CD4-positive, alpha-beta T cell (primary cell): ENCODE data around the gene NINL. TPM values are rescaled to one million over a fixed set of nuclear protein-coding genes. Genes with fewer than 3 reads are reported as not detected.

Source experiments
- ATAC-seq: fragments of 200-7000 bp; cut with Tn5 transposase; one replicate; pipeline ENCODE4 v1.10.0; 2022; ENCODE audit warnings: mild to moderate bottlenecking; ENCODE audit not compliant: poor library complexity
- CTCF ChIA-PET: fragments of 350-600 bp; sonication (Branson Sonifier 250); formaldehyde crosslinking; loops from one replicate; lab custom pipeline; 2021; ENCODE audit warnings: antibody characterized with exemption, inconsistent platforms; lab: Charles Lee
- POLR2A ChIA-PET: fragments of 350-600 bp; sonication (Branson Sonifier 250); formaldehyde crosslinking; loops from one replicate; lab custom pipeline; 2021; ENCODE audit warnings: antibody characterized with exemption, inconsistent platforms; lab: Charles Lee
- DNase-seq, 14 experiments: peaks; one replicate each; pipeline ENCODE4 v3.0.0-alpha.2; 2013 to 2020; ENCODE audit warnings: mixed read lengths in 2 of 14
- H3K27ac ChIP-seq, 2 donors: one replicate each; pipeline versions ENCODE4 v1.5.1 to v1.7.0; 2013; ENCODE audit warnings: low read length in 2 of 2, low read depth in 1 of 2, mild to moderate bottlenecking in 1 of 2
- H3K27me3 ChIP-seq, 2 experiments: 1 replicate in 1 of 2; 2 replicates in 1 of 2; pipeline versions ENCODE4 v1.6.1 to v1.7.0; 2013; ENCODE audit warnings: low read length in 2 of 2, control low read depth in 1 of 2, mild to moderate bottlenecking in 1 of 2, moderate library complexity in 1 of 2; ENCODE audit not compliant: insufficient read depth in 2 of 2, control insufficient read depth in 1 of 2
- H3K36me3 ChIP-seq: one replicate; pipeline ENCODE4 v1.6.1; 2013; ENCODE audit warnings: low read length, control low read depth; ENCODE audit not compliant: insufficient read depth
- H3K4me1 ChIP-seq: one replicate; pipeline ENCODE4 v1.6.1; 2013; ENCODE audit warnings: low read length, control low read depth; ENCODE audit not compliant: insufficient read depth
- H3K4me3 ChIP-seq: one replicate; pipeline ENCODE4 v1.5.1; 2013; ENCODE audit warnings: mild to moderate bottlenecking, low read length, moderate library complexity
- H3K9me3 ChIP-seq, 2 experiments: 1 replicate in 1 of 2; 2 replicates in 1 of 2; pipeline versions ENCODE4 v1.6.1 to v1.7.0; 2013; ENCODE audit warnings: low read length in 2 of 2, mild to moderate bottlenecking in 2 of 2, control low read depth in 1 of 2, moderate library complexity in 1 of 2; ENCODE audit not compliant: control insufficient read depth in 1 of 2, insufficient read depth in 1 of 2
- H3K27ac Mint-ChIP-seq: one replicate; pipeline ENCODE4 v1.8.0; 2020; ENCODE audit warnings: mixed read lengths
- H3K27me3 Mint-ChIP-seq: one replicate; pipeline ENCODE4 v1.8.0; 2021; ENCODE audit warnings: mixed read lengths
- H3K36me3 Mint-ChIP-seq: one replicate; pipeline ENCODE4 v1.8.0; 2021; ENCODE audit warnings: low read depth, mixed read lengths
- H3K4me1 Mint-ChIP-seq: one replicate; pipeline ENCODE4 v1.8.0; 2021; ENCODE audit warnings: low read depth, mixed read lengths
- H3K4me3 Mint-ChIP-seq: one replicate; pipeline ENCODE4 v1.8.0; 2020; ENCODE audit warnings: mild to moderate bottlenecking, mixed read lengths
- H3K9me3 Mint-ChIP-seq: one replicate; pipeline ENCODE4 v1.8.0; 2020; ENCODE audit warnings: mixed read lengths
- CTCF ChIP-seq: fragments of 200-600 bp; IDR thresholded peaks from one replicate; pipeline ENCODE4 v1.8.0; 2022; ENCODE audit warnings: antibody characterized with exemption, mild to moderate bottlenecking
- intact Hi-C, 2 experiments: fragments of 100-400 bp; cut with DNase I in 1 of 2; cut with micrococcal nuclease in 1 of 2; formaldehyde crosslinking; loops; one replicate each; pipeline versions ENCODE4 v1.15.1 to v1.9.0; 2023 to 2025; cut with DNase I, micrococcal nuclease
- total RNA-seq, 174 experiments: library from RNA in 2 of 174; stranded (reverse) in 2 of 174; gene quantifications; one replicate each; pipeline ENCODE4 v1.2.3 and lab custom pipeline; 2021 to 2026

NINL gene
- total RNA-seq, 2 experiments from 2014 or later, result 2.7 to 4.0 TPM

- Mint-ChIP-seq H3K4me3 (no peak overlapping the region), H3K27ac (no peak overlapping the region), H3K9me3 (no peaks in the 10 kb centered on the region), H3K27me3 (no peaks in the 10 kb centered on the region), H3K4me1 (peaks cover 6% of the 10 kb centered on the region), H3K36me3 (no peaks in the 10 kb centered on the region)
- H3K36me3 ChIP-seq, result no peaks in the 10 kb centered on the region
- TF ChIP-seq CTCF, result no peak
- H3K27me3 ChIP-seq, result no peaks in the 10 kb centered on the region
- no peaks in the 10 kb centered on the region for H3K4me1 ChIP-seq
- H3K4me3 ChIP-seq, result no peak overlapping the region
- intact Hi-C loops, result no loop called here
- peaks cover 0 to 4% of the 10 kb centered on the region in 2 experiments for H3K9me3 ChIP-seq
- H3K27ac ChIP-seq, result no peak overlapping the region
- DNase-seq, result no peak
- POLR2A ChIA-PET, result no interaction called here
- ATAC-seq, result no peak
- CTCF ChIA-PET, result no interaction called here
These were observed 18.5 kb downstream of the NINL start for GRCh38 chr20:25566821-25567220.

GRCh38 chr20:25565578-25566157 is 19.7 kb downstream of the NINL start:
- TF ChIP-seq CTCF, result no peak
- no peak overlapping the region for H3K27ac Mint-ChIP-seq
- H3K36me3 Mint-ChIP-seq, result no peaks in the 10 kb centered on the region

GRCh38 chr20:25563876-25564275 is 21.5 kb downstream of the NINL start:
- H3K36me3 ChIP-seq, result no peaks in the 10 kb centered on the region
- no peak overlapping the region for H3K27ac Mint-ChIP-seq
- ATAC-seq, result no peak
- H3K27me3 ChIP-seq, result no peaks in the 10 kb centered on the region
- no peak for TF ChIP-seq CTCF
- no peak overlapping the region for H3K4me3 ChIP-seq
- H3K9me3 ChIP-seq, result peaks cover 0 to 4% of the 10 kb centered on the region in 2 experiments
- no peaks in the 10 kb centered on the region for H3K4me1 ChIP-seq
- H3K36me3 Mint-ChIP-seq, result no peaks in the 10 kb centered on the region
- POLR2A ChIA-PET, result no interaction called here
- CTCF ChIA-PET, result no interaction called here
- no peaks in the 10 kb centered on the region for H3K9me3 Mint-ChIP-seq
- intact Hi-C loops, result no loop called here
- H3K4me3 Mint-ChIP-seq, result no peak overlapping the region
- no peak for DNase-seq
- peaks cover 6% of the 10 kb centered on the region for H3K4me1 Mint-ChIP-seq
- H3K27me3 Mint-ChIP-seq, result no peaks in the 10 kb centered on the region
- H3K27ac ChIP-seq, result no peak overlapping the region

More at GRCh38 chr20:25565578-25566157, 19.7 kb downstream of the NINL start:
- no peaks in the 10 kb centered on the region for H3K27me3 ChIP-seq
- H3K9me3 ChIP-seq, result peaks cover 0 to 4% of the 10 kb centered on the region in 2 experiments
- no peaks in the 10 kb centered on the region for H3K27me3 Mint-ChIP-seq
- H3K4me3 ChIP-seq, result no peak overlapping the region
- H3K36me3 ChIP-seq, result no peaks in the 10 kb centered on the region
- intact Hi-C loops, result no loop called here
- POLR2A ChIA-PET, result no interaction called here
- CTCF ChIA-PET, result no interaction called here
- no peak overlapping the region for H3K4me3 Mint-ChIP-seq
- DNase-seq (no peak), ATAC-seq (no peak)
- H3K27ac ChIP-seq, result no peak overlapping the region
- H3K4me1 Mint-ChIP-seq, result peaks cover 6% of the 10 kb centered on the region
- H3K4me1 ChIP-seq, result no peaks in the 10 kb centered on the region
- H3K9me3 Mint-ChIP-seq, result no peaks in the 10 kb centered on the region
